AG08396 (cell line): ENCODE data around the gene RASA3.

Experiments
- DNase-seq: peaks from one replicate; pipeline ENCODE4 v3.0.0; 2012; ENCODE audit warnings: low spot score, mixed read lengths

Gene RASA3

GRCh38 chr13:113967729-113968462 is 164.5 kb downstream of the RASA3 start:
- DNase-seq: no peak

- DNase-seq: no peak
These were observed 165.2 kb downstream of the RASA3 start for GRCh38 chr13:113967206-113967720.

GRCh38 chr13:113965968-113966884 is 166.2 kb downstream of the RASA3 start:
- no peak for DNase-seq

- no peak for DNase-seq
These were observed 167.0 kb downstream of the RASA3 start for GRCh38 chr13:113965383-113965874.

- DNase-seq: no peak
These were observed 168.0 kb downstream of the RASA3 start for GRCh38 chr13:113964251-113964995.

GRCh38 chr13:113963376-113963775 is 169.0 kb downstream of the RASA3 start:
- no peak for DNase-seq

- no peak for DNase-seq
These were observed 169.4 kb downstream of the RASA3 start for GRCh38 chr13:113962975-113963374.

- no peak for DNase-seq
These were observed 170.0 kb downstream of the RASA3 start for GRCh38 chr13:113962386-113962785.

GRCh38 chr13:113960276-113960948 is 172.0 kb downstream of the RASA3 start:
- no peak for DNase-seq

- no peak for DNase-seq
These were observed 173.2 kb downstream of the RASA3 start for GRCh38 chr13:113959198-113959597.

- no peak for DNase-seq
These were observed 174.1 kb downstream of the RASA3 start for GRCh38 chr13:113958373-113958772.

- DNase-seq: no peak
These were observed 175.9 kb downstream of the RASA3 start for GRCh38 chr13:113956571-113956970.

GRCh38 chr13:113955691-113956090 is 176.7 kb downstream of the RASA3 start:
- no peak for DNase-seq

GRCh38 chr13:113955235-113955634 is 177.2 kb downstream of the RASA3 start:
- DNase-seq: no peak

- DNase-seq: no peak
These were observed 178.2 kb downstream of the RASA3 start for GRCh38 chr13:113954046-113954835.

- DNase-seq: no peak
These were observed 178.9 kb downstream of the RASA3 start for GRCh38 chr13:113953561-113953960.

GRCh38 chr13:113952983-113953520 is 179.4 kb downstream of the RASA3 start:
- no peak for DNase-seq

- no peak for DNase-seq
These were observed 180.1 kb downstream of the RASA3 start for GRCh38 chr13:113952151-113952982.

GRCh38 chr13:113951246-113951999 is 181.0 kb downstream of the RASA3 start:
- peak; percentile 94 for DNase-seq
